Thyroid gland (tissue), 4 donors: ENCODE results near the gene STOM.

ENCODE experiments used
- POLR2A ChIP-seq, 2 donors: fragments of 450-650 bp; IDR thresholded peaks; one replicate each; pipeline ENCODE4 v1.6.1; 2017; ENCODE audit warnings: antibody characterized with exemption in 2 of 2, mild to moderate bottlenecking in 2 of 2, moderate library complexity in 1 of 2
- TF ChIP-seq, protein P1 (sequence below), 6 experiments: fragments of 200-600 bp in 3 of 6; fragments of 450-650 bp in 3 of 6; sonication (generic) in 3 of 6; IDR thresholded peaks; one replicate each; pipeline ENCODE4 v1.5.1; 2016 to 2019; ENCODE audit warnings: antibody characterized with exemption in 6 of 6, mild to moderate bottlenecking in 2 of 6, inconsistent platforms in 1 of 6, moderate library complexity in 1 of 6

DNA sequence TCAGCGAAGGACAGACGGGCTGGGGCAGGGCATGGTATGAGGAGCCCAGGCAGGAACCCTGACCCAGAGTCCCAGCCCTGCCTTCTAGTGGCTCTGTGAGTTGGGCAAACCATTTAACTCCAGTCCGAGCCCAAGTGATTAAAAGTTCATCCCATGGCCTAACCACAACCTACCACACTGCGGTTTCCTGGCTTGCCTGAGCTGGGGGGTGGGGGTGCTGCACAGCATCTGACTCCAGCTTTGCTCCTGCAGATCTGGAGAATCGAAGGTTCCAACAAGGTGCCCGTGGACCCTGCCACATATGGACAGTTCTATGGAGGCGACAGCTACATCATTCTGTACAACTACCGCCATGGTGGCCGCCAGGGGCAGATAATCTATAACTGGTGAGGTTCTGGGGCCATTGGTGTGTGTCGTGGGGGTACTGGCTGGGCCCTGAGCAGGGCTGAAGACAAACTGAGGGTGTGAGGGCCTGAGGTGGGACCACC lies 49.0 kb downstream of the STOM start:
- TF ChIP-seq POLR2A (IDR thresholded peaks at IDR 0.05), result no peak
- TF ChIP-seq, protein P1, sequence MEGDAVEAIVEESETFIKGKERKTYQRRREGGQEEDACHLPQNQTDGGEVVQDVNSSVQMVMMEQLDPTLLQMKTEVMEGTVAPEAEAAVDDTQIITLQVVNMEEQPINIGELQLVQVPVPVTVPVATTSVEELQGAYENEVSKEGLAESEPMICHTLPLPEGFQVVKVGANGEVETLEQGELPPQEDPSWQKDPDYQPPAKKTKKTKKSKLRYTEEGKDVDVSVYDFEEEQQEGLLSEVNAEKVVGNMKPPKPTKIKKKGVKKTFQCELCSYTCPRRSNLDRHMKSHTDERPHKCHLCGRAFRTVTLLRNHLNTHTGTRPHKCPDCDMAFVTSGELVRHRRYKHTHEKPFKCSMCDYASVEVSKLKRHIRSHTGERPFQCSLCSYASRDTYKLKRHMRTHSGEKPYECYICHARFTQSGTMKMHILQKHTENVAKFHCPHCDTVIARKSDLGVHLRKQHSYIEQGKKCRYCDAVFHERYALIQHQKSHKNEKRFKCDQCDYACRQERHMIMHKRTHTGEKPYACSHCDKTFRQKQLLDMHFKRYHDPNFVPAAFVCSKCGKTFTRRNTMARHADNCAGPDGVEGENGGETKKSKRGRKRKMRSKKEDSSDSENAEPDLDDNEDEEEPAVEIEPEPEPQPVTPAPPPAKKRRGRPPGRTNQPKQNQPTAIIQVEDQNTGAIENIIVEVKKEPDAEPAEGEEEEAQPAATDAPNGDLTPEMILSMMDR (IDR thresholded peaks at IDR 0.05), result no peak
